ENCODE data around the gene COBLL1.

DNA sequence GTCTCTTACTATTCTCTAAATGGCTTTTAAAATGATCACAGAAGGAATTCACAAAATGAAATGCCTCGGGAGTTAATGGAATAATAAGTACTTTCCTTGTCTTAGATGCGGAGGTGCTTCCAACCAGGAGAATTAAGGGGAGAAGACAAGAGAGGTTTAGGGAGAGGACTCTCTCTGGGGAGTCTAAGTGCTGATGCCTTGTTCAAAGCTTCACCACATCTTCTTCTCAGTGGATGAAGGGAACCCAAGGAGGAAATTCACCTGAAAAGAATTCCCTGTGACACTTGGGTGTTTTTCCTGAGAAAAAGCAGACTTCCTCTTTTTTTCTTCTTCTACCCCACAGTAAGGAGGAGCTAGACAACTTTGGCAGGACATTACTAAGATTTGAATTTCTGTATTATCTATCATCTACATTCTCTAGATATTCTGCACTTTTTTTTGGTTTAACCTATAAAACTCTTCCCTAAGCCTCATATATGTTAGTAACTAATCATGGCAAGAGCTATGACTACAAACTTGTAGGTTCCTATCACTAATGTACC lies 150.2 kb downstream of the COBLL1 start:
- TF ChIP-seq EZH2 (IDR thresholded peaks at IDR 0.05; ENCODE audit: insufficient read depth, low read length) = no peak
- TF ChIP-seq, protein P1, sequence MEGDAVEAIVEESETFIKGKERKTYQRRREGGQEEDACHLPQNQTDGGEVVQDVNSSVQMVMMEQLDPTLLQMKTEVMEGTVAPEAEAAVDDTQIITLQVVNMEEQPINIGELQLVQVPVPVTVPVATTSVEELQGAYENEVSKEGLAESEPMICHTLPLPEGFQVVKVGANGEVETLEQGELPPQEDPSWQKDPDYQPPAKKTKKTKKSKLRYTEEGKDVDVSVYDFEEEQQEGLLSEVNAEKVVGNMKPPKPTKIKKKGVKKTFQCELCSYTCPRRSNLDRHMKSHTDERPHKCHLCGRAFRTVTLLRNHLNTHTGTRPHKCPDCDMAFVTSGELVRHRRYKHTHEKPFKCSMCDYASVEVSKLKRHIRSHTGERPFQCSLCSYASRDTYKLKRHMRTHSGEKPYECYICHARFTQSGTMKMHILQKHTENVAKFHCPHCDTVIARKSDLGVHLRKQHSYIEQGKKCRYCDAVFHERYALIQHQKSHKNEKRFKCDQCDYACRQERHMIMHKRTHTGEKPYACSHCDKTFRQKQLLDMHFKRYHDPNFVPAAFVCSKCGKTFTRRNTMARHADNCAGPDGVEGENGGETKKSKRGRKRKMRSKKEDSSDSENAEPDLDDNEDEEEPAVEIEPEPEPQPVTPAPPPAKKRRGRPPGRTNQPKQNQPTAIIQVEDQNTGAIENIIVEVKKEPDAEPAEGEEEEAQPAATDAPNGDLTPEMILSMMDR (IDR thresholded peaks at IDR 0.05; ENCODE audit: insufficient read depth, low read depth, low read length) = no peak
